ENCODE measurements around the gene GNG14.
A peak's percentile ranks its signal among the peaks of the same experiment; 100 is the strongest.
"Not testable (repeated sequence)": the region's sequence is repeated elsewhere in the genome, so short reads cannot be mapped to it uniquely, and the experiment has no call there.

The GNG14 gene

DNA sequence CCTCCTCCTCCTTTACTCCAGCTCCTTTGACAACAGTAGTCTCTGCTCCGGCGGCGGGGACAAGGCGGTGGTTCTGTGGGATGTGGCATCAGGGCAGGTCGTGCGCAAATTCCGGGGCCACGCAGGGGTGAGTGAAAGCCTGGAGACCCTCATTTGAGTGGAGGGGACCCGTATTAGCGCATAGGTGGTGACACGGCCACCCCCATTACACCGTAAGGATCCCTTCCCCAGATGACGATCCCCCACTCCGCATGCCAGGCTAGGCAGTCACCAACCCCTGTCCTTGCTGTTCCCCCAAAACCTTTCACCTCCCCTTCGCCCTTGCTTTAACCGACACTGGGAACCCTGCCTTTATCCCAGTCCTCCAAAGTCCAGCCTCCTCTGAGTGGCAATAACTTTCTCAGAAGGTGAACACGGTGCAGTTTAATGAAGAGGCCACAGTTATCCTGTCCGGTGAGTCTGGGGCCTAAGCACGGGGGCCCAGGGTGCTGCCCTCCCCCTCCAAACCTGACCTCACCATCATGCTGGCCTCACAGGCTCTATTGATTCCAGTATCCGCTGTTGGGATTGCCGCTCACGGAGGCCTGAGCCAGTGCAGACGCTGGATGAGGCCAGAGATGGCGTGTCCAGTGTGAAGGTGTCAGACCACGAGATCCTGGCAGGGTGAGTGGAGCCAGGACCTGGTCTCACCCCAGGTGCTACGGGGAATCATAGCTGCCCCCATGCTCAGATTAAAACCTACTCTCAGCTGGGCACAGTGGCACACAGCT, 17.5 kb upstream of the GNG14 start:
- no peaks in the 10 kb centered on the region for H3K9me3 Mint-ChIP-seq
- ATAC-seq (replicated peaks) = no peak
- peak overlapping the region; percentile 96 to 97 for H3K4me3 Mint-ChIP-seq
- DNase-seq = no peak
- H3K27ac Mint-ChIP-seq = peak overlapping the region; percentile 98 to 99
- no peaks in the 10 kb centered on the region for H3K27me3 Mint-ChIP-seq
- peaks cover 59% of the 10 kb centered on the region for H3K36me3 Mint-ChIP-seq (ENCODE audit: insufficient read depth)
- H3K4me1 Mint-ChIP-seq (ENCODE audit: low read depth in 2 of 2) = peaks cover 38 to 49% of the 10 kb centered on the region in 2 donors

DNA sequence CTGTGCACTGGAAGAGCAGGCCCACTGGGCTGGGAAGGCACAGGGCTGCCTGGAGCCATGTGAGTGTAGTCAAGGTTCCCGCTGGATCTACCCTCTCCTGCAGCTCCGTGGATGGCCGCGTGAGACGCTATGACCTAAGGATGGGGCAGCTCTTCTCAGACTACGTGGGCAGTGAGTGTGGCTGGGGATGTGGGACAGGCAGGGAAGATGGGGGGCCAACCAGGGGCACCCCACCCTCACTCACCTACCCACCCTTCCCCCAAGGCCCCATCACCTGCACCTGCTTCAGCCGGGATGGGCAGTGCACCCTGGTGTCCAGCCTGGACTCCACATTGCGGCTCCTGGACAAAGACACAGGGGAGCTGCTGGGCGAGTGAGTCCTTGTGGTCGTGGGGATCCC, 15.1 kb upstream of the GNG14 start:
- ATAC-seq (replicated peaks) (no peak), DNase-seq (no peak)
- Mint-ChIP-seq H3K9me3 (no peaks in the 10 kb centered on the region), H3K4me3 (no peak overlapping the region), H3K4me1 (ENCODE audit: low read depth in 2 of 2) (peaks cover 32 to 41% of the 10 kb centered on the region in 2 donors), H3K27me3 (no peaks in the 10 kb centered on the region), H3K27ac (peak overlapping the region in 1 of 2 donors; percentile 5), H3K36me3 (ENCODE audit: insufficient read depth) (peaks cover 66% of the 10 kb centered on the region)

DNA sequence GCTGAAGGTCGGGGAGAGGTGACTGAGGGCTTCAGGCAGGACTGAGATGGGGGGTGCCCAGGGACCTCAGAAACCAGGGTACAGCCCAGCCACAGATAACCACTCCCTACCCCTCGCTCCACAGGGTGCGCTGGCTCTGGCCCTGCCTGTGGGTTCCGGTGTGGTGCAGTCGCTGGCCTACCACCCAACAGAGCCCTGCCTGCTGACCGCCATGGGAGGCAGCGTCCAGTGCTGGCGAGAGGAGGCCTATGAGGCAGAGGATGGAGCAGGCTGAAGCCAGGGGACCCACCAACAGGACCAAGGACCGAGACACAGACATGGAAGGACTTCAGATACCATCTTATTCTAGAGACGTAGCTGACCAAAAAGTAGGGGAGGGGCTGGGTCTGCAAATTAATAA, 12.4 kb upstream of the GNG14 start:
- no peak for DNase-seq
- no peak overlapping the region for H3K27ac Mint-ChIP-seq
- H3K4me1 Mint-ChIP-seq (ENCODE audit: low read depth in 2 of 2) = peaks cover 26% of the 10 kb centered on the region in 2 donors
- H3K27me3 Mint-ChIP-seq = no peaks in the 10 kb centered on the region
- no peaks in the 10 kb centered on the region for H3K9me3 Mint-ChIP-seq
- no peak overlapping the region for H3K4me3 Mint-ChIP-seq
- ATAC-seq (replicated peaks) = no peak
- H3K36me3 Mint-ChIP-seq (ENCODE audit: insufficient read depth) = peaks cover 78% of the 10 kb centered on the region

DNA sequence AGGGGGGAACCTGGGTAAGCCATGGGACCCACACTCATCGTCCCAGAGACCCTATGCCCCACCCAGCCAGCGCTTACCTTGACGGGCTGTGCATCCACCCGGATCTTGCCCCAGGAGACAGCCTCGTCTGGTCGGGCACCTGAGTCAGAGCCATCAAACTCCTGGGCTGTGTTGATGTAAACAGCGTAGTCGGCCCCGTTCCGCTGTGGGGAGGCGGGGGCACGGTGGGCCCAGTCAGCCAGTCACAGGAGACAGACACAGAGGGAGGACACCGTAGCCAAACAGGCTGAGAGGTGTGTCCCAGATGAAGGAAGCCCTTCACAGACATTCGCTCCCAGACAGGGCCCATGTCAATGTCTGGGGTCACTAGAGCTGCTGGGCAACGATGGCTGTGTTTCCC, 11.9 kb upstream of the GNG14 start:
- ATAC-seq (replicated peaks) = no peak
- Mint-ChIP-seq H3K4me1 (ENCODE audit: low read depth in 2 of 2) (peaks cover 24 to 25% of the 10 kb centered on the region in 2 donors), H3K27me3 (no peaks in the 10 kb centered on the region), H3K36me3 (ENCODE audit: insufficient read depth) (peaks cover 79% of the 10 kb centered on the region), H3K4me3 (no peak overlapping the region), H3K27ac (no peak overlapping the region), H3K9me3 (no peaks in the 10 kb centered on the region)
- DNase-seq = no peak

DNA sequence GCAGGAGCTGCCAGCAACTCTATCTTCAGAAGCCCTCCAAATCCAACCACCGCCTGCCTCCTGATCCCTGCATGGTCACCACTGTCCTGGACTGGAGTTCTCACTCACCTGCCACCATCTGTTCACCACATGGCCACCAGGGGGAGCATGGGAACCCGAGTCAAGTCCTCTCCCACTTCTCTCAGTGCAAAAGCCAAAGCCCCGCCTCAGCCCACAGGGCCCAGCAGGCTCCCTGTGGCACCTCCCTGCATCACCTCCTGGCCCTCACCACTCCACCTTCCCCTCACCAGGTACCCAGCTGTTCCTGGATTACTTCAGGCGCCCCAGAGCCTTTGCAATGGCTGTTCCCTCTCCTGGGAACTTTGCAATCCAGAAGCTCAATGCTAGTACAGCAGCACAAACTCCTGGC, 11.4 kb upstream of the GNG14 start:
- no peaks in the 10 kb centered on the region for H3K27me3 Mint-ChIP-seq

DNA sequence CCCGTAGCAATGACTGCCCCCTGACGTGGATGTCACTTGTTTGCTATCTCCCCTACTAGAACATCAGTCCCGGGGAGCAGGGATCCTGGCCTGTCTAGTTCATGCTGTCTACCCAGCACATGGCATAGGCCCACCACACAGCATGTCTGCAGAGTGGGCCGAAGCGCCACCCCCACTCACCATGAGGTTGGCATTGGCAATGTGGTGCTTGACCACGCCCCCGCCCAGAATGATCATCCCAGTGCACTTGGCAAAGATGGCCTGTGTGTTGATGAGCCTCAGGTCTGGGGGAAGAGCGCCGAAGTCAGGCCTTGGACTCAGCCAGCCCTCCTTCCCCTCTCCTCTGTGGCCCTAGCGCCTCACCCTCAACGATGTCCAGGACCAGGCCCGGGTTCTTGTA, 10.9 kb upstream of the GNG14 start:
- H3K4me1 Mint-ChIP-seq (ENCODE audit: low read depth in 2 of 2) = peaks cover 28 to 29% of the 10 kb centered on the region in 2 donors
- no peaks in the 10 kb centered on the region for H3K9me3 Mint-ChIP-seq
- no peak overlapping the region for H3K27ac Mint-ChIP-seq
- H3K27me3 Mint-ChIP-seq = no peaks in the 10 kb centered on the region
- H3K4me3 Mint-ChIP-seq = peak overlapping the region in 1 of 2 donors; percentile 35
- DNase-seq (no peak), ATAC-seq (replicated peaks) (no peak)
- H3K36me3 Mint-ChIP-seq (ENCODE audit: insufficient read depth) = peaks cover 84% of the 10 kb centered on the region

More for the DNA sequence above, 11.4 kb upstream of the GNG14 start:
- DNase-seq (peak; percentile 77 to 84 (median 81)), ATAC-seq (replicated peaks) (peak; percentile 54)
- H3K36me3 Mint-ChIP-seq (ENCODE audit: insufficient read depth) = peaks cover 81% of the 10 kb centered on the region
- H3K4me1 Mint-ChIP-seq (ENCODE audit: low read depth in 2 of 2) = peaks cover 28 to 30% of the 10 kb centered on the region in 2 donors
- H3K9me3 Mint-ChIP-seq = no peaks in the 10 kb centered on the region
- H3K4me3 Mint-ChIP-seq = peak overlapping the region in 1 of 2 donors; percentile 35
- H3K27ac Mint-ChIP-seq = no peak overlapping the region

DNA sequence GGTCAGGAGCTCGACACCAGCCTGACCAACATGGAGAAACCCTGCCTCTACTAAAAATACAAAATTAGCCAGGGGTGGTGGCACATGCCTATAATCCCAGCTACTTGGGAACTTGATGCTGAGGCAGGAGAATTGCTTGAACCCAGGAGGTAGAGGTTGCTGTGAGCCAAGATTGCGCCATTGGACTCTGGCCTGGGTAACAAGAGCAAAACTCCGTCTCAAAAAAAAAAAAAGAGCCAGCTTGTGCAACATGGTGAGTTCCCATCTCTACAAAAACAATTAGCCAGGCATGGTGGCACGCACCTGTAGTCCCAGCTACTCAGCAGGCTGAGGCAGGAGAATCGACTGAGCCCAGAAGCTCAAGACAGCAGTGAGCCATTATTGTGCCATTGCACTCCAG, 9.8 kb upstream of the GNG14 start:
- H3K4me1 Mint-ChIP-seq (ENCODE audit: low read depth in 2 of 2) = peaks cover 25 to 26% of the 10 kb centered on the region in 2 donors
- not testable (repeated sequence) for ATAC-seq (replicated peaks); H3K27ac Mint-ChIP-seq; H3K9me3 Mint-ChIP-seq; H3K4me3 Mint-ChIP-seq; H3K27me3 Mint-ChIP-seq; DNase-seq
- peaks cover 82% of the 10 kb centered on the region for H3K36me3 Mint-ChIP-seq (ENCODE audit: insufficient read depth)

DNA sequence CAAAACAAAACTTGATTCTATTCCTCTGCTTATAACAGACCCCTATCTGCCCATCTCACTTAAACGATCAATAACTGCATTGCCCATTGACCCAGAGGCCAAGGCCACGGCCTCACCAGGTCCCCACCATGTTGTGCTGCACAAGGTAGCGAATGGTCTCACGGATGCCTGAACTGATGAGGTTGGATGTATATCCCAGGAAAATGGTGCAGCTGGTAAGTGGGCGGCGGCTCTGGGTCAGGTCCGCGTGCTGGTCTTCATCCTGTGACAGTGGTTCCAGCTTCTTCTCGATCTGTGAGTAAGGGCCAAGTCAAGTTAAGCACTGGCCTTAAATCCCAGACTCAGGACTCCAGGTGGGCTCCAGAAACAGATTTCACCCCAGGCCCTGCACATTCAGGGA, 7.8 kb upstream of the GNG14 start:
- no peaks in the 10 kb centered on the region for H3K27me3 Mint-ChIP-seq
- no peak for ATAC-seq (replicated peaks)
- H3K27ac Mint-ChIP-seq = peak overlapping the region in 1 of 2 donors; percentile 91
- H3K4me3 Mint-ChIP-seq = peak overlapping the region; percentile 25 to 92
- H3K9me3 Mint-ChIP-seq = no peaks in the 10 kb centered on the region
- peaks cover 23 to 26% of the 10 kb centered on the region in 2 donors for H3K4me1 Mint-ChIP-seq (ENCODE audit: low read depth in 2 of 2)
- peaks cover 67% of the 10 kb centered on the region for H3K36me3 Mint-ChIP-seq (ENCODE audit: insufficient read depth)
- no peak for DNase-seq

DNA sequence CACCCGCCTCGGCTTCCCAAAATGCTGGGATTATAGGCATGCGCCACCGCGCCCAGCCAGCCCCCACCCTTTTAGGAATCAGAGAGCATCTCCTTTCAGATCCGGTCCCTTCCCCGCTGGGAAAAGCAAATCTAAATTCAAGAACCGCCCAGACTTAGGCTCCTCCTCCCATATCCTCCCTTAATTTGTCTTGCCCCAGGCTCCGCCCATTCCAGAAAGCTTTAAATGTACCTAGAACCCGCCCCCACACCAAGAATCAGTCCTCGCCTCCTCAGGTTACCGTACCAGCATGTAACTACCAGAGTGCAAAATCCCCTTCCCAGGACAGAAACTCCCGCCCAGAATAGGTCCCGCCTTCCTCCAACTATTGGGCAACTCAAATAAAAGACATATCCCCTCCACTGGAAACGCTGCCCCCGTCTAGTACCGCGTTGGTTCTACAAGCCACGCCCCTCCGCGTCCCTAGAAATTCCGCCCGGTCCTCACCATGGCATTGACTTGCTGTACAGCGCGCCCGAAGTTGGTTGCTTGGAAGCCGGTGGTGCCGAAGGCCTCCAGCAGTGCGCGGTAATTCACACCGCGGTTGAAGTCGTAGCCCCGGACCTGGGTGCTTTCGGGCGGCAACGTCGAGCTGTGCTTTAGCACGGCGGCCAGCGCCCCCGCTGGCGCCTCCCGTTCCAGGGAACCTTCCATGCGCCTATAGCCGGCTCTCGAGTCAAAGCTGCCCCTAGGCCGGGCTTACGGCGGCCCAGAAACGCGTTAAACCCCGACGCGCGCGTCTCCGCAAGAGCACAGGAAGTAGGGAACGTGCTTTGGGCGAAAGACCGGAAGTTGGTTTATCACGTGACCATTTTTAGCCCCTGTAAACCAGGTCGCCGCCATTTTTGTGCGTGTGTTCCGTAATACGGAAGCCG, 6.5 kb upstream of the GNG14 start, which contains the start of gene DHPS:
DHPS (minus strand) TSS at position 807 of the 914 bp plus-strand sequence; CDS start at position 693, 114 bp downstream.
- H3K9me3 Mint-ChIP-seq = no peaks in the 10 kb centered on the region
- ATAC-seq (replicated peaks) (peak; percentile 81), DNase-seq (peak; percentile 83 to 90 (median 87))
- H3K36me3 Mint-ChIP-seq (ENCODE audit: insufficient read depth) = peaks cover 61% of the 10 kb centered on the region
- H3K27me3 Mint-ChIP-seq = no peaks in the 10 kb centered on the region
- peak within 1 kb of the TSS; percentile 92 to 94 for H3K4me3 Mint-ChIP-seq
- H3K27ac Mint-ChIP-seq = peak within 1 kb of the TSS; percentile 88 to 91
- H3K4me1 Mint-ChIP-seq (ENCODE audit: low read depth in 2 of 2) = peaks cover 20 to 24% of the 10 kb centered on the region in 2 donors

DNA sequence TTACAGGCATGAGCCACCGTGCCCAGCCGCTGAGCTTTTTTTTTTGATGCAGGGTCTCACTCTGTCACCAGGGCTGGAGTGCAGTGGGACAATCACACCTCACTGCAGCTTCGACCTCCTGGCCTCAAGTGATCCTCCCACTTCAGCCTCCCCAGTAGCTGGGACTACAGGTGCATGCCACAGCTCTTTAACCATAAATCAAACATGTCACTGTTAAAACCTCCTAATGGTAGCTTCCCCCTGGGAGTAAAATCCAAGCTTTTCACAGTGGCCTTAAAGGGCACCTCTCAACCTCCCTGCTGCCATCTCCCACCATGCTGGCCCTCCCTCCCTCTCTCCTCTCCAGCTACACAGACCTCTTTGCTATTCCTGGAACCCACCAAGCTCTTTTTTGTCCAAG, 2.0 kb upstream of the GNG14 start:
- Mint-ChIP-seq H3K27me3 (no peaks in the 10 kb centered on the region), H3K36me3 (ENCODE audit: insufficient read depth) (peaks cover 26% of the 10 kb centered on the region)

DNA sequence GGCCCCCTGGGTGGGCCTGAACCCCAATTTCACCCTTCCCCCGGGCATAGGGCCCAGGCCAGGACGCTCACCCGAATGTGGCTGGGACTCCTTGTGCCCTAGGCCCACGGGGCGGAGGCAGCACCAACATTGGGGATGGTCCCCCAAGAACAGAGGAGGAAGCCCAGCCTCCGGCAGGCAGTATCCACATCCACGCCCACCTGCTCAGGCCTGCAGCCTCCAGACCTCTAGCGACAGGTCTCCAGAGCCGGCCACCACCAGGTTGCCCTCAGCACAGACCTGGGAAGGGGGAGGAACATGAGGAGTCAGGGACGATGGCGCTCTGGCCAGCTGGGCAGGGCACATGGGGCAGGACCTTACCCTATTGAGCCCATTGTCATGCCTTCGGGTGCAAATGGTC, 1.2 kb downstream of the GNG14 start:
- Mint-ChIP-seq H3K9me3 (no peaks in the 10 kb centered on the region), H3K36me3 (ENCODE audit: insufficient read depth) (peaks cover 3% of the 10 kb centered on the region), H3K4me3 (no peak overlapping the region), H3K4me1 (ENCODE audit: low read depth in 2 of 2) (peaks cover 0 to 3% of the 10 kb centered on the region in 2 donors), H3K27me3 (no peaks in the 10 kb centered on the region), H3K27ac (no peak overlapping the region)
- DNase-seq (no peak), ATAC-seq (replicated peaks) (no peak)

More for the DNA sequence above, 2.0 kb upstream of the GNG14 start:
- Mint-ChIP-seq H3K4me3 (no peak overlapping the region), H3K9me3 (no peaks in the 10 kb centered on the region), H3K27ac (no peak overlapping the region), H3K4me1 (ENCODE audit: low read depth in 2 of 2) (peaks cover 8 to 10% of the 10 kb centered on the region in 2 donors)
- DNase-seq (no peak), ATAC-seq (replicated peaks) (no peak)

DNA sequence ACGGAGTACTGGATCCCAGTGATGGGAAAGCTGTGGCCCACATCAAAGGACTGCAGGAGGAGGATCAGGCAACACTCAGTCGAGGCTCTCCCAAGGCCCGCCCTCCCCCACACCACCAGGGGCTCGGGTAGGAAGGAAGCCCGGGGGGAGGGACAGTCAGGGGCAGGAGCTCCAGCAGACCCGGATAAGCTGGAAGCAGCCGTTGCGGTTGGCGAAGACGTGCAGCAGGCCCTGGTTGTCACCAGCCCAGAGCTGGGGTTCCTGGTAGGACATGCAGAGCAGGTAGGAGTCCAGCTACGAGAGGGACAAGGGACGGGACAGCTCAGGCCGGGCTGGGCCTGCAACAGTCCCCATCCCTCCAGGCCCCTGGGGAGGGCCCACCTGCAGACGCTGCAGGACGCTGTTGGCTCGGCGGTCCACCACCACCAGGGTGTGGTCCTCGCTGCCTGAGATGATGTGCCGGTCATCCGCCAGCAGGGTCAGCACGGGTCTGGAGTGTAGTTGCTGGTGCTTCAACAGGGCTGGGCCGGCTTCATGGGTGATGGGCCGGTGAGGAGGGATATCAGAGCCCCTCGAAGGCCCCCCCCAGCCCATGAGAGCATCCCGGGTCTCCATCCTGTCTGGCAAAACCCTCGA, 1.9 kb downstream of the GNG14 start:
- H3K27ac Mint-ChIP-seq = peak overlapping the region in 1 of 2 donors; percentile 57
- peaks cover 0 to 3% of the 10 kb centered on the region in 2 donors for H3K4me1 Mint-ChIP-seq (ENCODE audit: low read depth in 2 of 2)
- H3K27me3 Mint-ChIP-seq = no peaks in the 10 kb centered on the region
- H3K4me3 Mint-ChIP-seq = no peak overlapping the region
- no peaks in the 10 kb centered on the region for H3K9me3 Mint-ChIP-seq
- no peak for DNase-seq
- ATAC-seq (replicated peaks) = no peak
- peaks cover 3% of the 10 kb centered on the region for H3K36me3 Mint-ChIP-seq (ENCODE audit: insufficient read depth)

DNA sequence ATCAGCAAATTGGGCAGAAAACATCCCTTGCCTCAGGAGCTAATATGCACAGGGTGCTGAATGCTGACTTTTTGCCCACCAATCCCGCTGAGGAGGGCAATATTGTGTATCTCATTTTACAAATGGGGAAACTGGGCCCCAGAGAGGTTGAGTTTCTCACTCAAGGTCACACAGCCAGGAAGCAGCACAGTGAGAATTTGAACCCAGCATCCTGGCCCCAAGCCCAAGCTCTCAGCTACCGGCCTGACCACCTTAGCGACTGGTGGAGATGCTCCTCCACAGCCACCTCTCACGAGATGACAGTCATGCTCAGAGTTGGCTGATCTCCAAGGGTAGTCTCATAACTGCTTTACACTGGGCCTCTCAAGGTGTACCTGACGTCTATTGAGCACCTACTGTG, 5.2 kb downstream of the GNG14 start:
- ATAC-seq (replicated peaks) = no peak
- peaks cover 0 to 3% of the 10 kb centered on the region in 2 donors for H3K4me1 Mint-ChIP-seq (ENCODE audit: low read depth in 2 of 2)
- no peak overlapping the region for H3K4me3 Mint-ChIP-seq
- no peaks in the 10 kb centered on the region for H3K27me3 Mint-ChIP-seq
- H3K36me3 Mint-ChIP-seq (ENCODE audit: insufficient read depth) = peaks cover 11% of the 10 kb centered on the region
- no peak overlapping the region for H3K27ac Mint-ChIP-seq
- no peaks in the 10 kb centered on the region for H3K9me3 Mint-ChIP-seq
- no peak for DNase-seq
